H9 (cell line): ENCODE data around the gene ADAM30. TPM values are rescaled to one million over a fixed set of nuclear protein-coding genes. Genes with fewer than 3 reads are reported as not detected.

Experiments used
- DNase-seq: peaks from one replicate; pipeline ENCODE4 v3.0.0-alpha.2; 2017
- H2AFZ ChIP-seq: one replicate; pipeline ENCODE4 v1.6.1; 2013; ENCODE audit warnings: mild to moderate bottlenecking, low read length, control low read depth, moderate library complexity
- H2AK5ac ChIP-seq: 2 replicates; pipeline ENCODE4 v1.6.1; 2013; ENCODE audit warnings: low read length, control low read depth, mixed read lengths; ENCODE audit not compliant: insufficient read length
- H2BK120ac ChIP-seq: one replicate; pipeline ENCODE4 v1.6.1; 2013; ENCODE audit warnings: low read depth, mild to moderate bottlenecking, low read length, control low read depth, inconsistent platforms; ENCODE audit not compliant: poor library complexity, severe bottlenecking
- H2BK12ac ChIP-seq: 2 replicates; pipeline ENCODE4 v1.6.1; 2013; ENCODE audit warnings: low read length, control low read depth, mixed read lengths, low read depth; ENCODE audit not compliant: insufficient read length
- H2BK15ac ChIP-seq: 2 replicates; pipeline ENCODE4 v1.6.1; 2013; ENCODE audit warnings: low read depth, low read length, control low read depth
- H2BK20ac ChIP-seq: one replicate; pipeline ENCODE4 v1.6.1; 2013; ENCODE audit warnings: low read depth, mild to moderate bottlenecking, low read length, control low read depth, inconsistent platforms; ENCODE audit not compliant: poor library complexity, severe bottlenecking
- H2BK5ac ChIP-seq: 2 replicates; pipeline ENCODE4 v1.6.1; 2013; ENCODE audit warnings: low read length, control low read depth, mixed read lengths; ENCODE audit not compliant: insufficient read length
- H3K14ac ChIP-seq: 2 replicates; pipeline ENCODE4 v1.6.1; 2013; ENCODE audit warnings: low read length, control low read depth; ENCODE audit not compliant: insufficient read depth
- H3K18ac ChIP-seq: 2 replicates; pipeline ENCODE4 v1.6.1; 2013; ENCODE audit warnings: low read depth, mild to moderate bottlenecking, mixed read lengths, low read length, control low read depth; ENCODE audit not compliant: insufficient read length
- H3K23ac ChIP-seq: 2 replicates; pipeline ENCODE4 v1.6.1; 2013; ENCODE audit warnings: low read length, control low read depth, mixed read lengths, low read depth; ENCODE audit not compliant: insufficient read length
- H3K23me2 ChIP-seq: 2 replicates; pipeline ENCODE4 v1.6.1; 2013; ENCODE audit warnings: low read depth, mild to moderate bottlenecking, mixed read lengths, low read length, control low read depth; ENCODE audit not compliant: insufficient read length, poor library complexity, severe bottlenecking
- H3K27ac ChIP-seq: 2 replicates; pipeline ENCODE4 v1.5.1; 2013; ENCODE audit warnings: low read length, control low read depth, mixed read lengths, low read depth; ENCODE audit not compliant: insufficient read length
- H3K27me3 ChIP-seq: 2 replicates; pipeline ENCODE4 v1.6.1; 2013; ENCODE audit warnings: low read length, control low read depth, inconsistent platforms; ENCODE audit not compliant: insufficient read depth
- H3K4ac ChIP-seq: 2 replicates; pipeline ENCODE4 v1.6.1; 2013; ENCODE audit warnings: low read depth, mild to moderate bottlenecking, control low read depth, inconsistent platforms, low read length, moderate library complexity
- H3K4me1 ChIP-seq: 2 replicates; pipeline ENCODE4 v1.6.1; 2013; ENCODE audit warnings: low read length, control low read depth, inconsistent platforms; ENCODE audit not compliant: insufficient read depth
- H3K4me2 ChIP-seq: 2 replicates; pipeline ENCODE4 v1.6.1; 2013; ENCODE audit warnings: low read length, control low read depth, mixed read lengths; ENCODE audit not compliant: insufficient read length, insufficient read depth
- H3K56ac ChIP-seq: 2 replicates; pipeline ENCODE4 v1.6.1; 2013; ENCODE audit warnings: low read depth, mild to moderate bottlenecking, mixed read lengths, low read length, control low read depth; ENCODE audit not compliant: insufficient read length
- H3K79me1 ChIP-seq: 2 replicates; pipeline ENCODE4 v1.6.1; 2013; ENCODE audit warnings: low read depth, mild to moderate bottlenecking, moderate library complexity, low read length, control low read depth, inconsistent platforms; ENCODE audit not compliant: insufficient read depth, poor library complexity, severe bottlenecking
- H3K79me2 ChIP-seq: 2 replicates; pipeline ENCODE4 v1.6.1; 2013; ENCODE audit warnings: low read length, control low read depth, inconsistent platforms; ENCODE audit not compliant: insufficient read depth
- H3K9ac ChIP-seq: 2 replicates; pipeline ENCODE4 v1.6.1; 2013; ENCODE audit warnings: low read length, control low read depth, mixed read lengths; ENCODE audit not compliant: insufficient read length; ENCODE audit errors: extremely low read depth
- H3K9me3 ChIP-seq: one replicate; pipeline ENCODE4 v1.6.1; 2013; ENCODE audit warnings: low read depth, low read length, inconsistent platforms; ENCODE audit not compliant: control insufficient read depth
- H3T11ph ChIP-seq: one replicate; pipeline ENCODE4 v1.6.1; 2013; ENCODE audit warnings: mild to moderate bottlenecking, low read length, control low read depth, inconsistent platforms
- H4K20me1 ChIP-seq: one replicate; pipeline ENCODE4 v1.6.1; 2013; ENCODE audit not compliant: control insufficient read depth, insufficient read length, insufficient read depth
- H4K5ac ChIP-seq: 2 replicates; pipeline ENCODE4 v1.6.1; 2013; ENCODE audit warnings: low read depth, mild to moderate bottlenecking, mixed read lengths, low read length, control low read depth; ENCODE audit not compliant: insufficient read length
- H4K8ac ChIP-seq: replicated peaks from 2 replicates; pipeline ENCODE4 v1.6.1; 2013; ENCODE audit warnings: low read length, control low read depth, mixed read lengths, low read depth; ENCODE audit not compliant: insufficient read length
- H4K91ac ChIP-seq: 2 replicates; pipeline ENCODE4 v1.6.1; 2013; ENCODE audit warnings: low read depth, mild to moderate bottlenecking, moderate library complexity, mixed read lengths, low read length, control low read depth; ENCODE audit not compliant: insufficient read length
- H3K27ac Mint-ChIP-seq, 3 experiments: 2 replicates in 2 of 3; 3 replicates in 1 of 3; pipeline ENCODE4 v1.8.0; 2020 to 2021; ENCODE audit warnings: mixed read lengths in 3 of 3, mild to moderate bottlenecking in 1 of 3, moderate library complexity in 1 of 3
- H3K27me3 Mint-ChIP-seq: 2 replicates; pipeline ENCODE4 v1.8.0; 2021; ENCODE audit warnings: low read depth, mild to moderate bottlenecking, moderate library complexity, mixed read lengths
- H3K36me3 Mint-ChIP-seq, 3 experiments: 2 replicates in 2 of 3; 3 replicates in 1 of 3; pipeline ENCODE4 v1.8.0; 2020 to 2021; ENCODE audit warnings: low read depth in 3 of 3, mixed read lengths in 3 of 3; ENCODE audit not compliant: insufficient read depth in 1 of 3
- H3K4me1 Mint-ChIP-seq, 2 experiments: 2 replicates each; pipeline ENCODE4 v1.8.0; 2020; ENCODE audit warnings: mixed read lengths in 2 of 2
- H3K4me3 Mint-ChIP-seq, 2 experiments: 2 replicates in 1 of 2; 3 replicates in 1 of 2; pipeline ENCODE4 v1.8.0; 2020 to 2021; ENCODE audit warnings: mild to moderate bottlenecking in 2 of 2, mixed read lengths in 2 of 2, moderate library complexity in 1 of 2
- H3K9me3 Mint-ChIP-seq, 2 experiments: 2 replicates in 1 of 2; 3 replicates in 1 of 2; pipeline ENCODE4 v1.8.0; 2020; ENCODE audit warnings: mild to moderate bottlenecking in 2 of 2, mixed read lengths in 2 of 2, moderate library complexity in 1 of 2
- CTCF ChIP-seq: fragments of 200-600 bp; sonication (generic); conservative IDR thresholded peaks from 3 replicates; pipeline ENCODE4 v1.8.0; 2021; ENCODE audit warnings: antibody characterized with exemption, mild to moderate bottlenecking
- WGBS: extraction: QIAGEN DNeasy Blood & Tissue Kit; methylation state at CpG from one replicate; pipeline ENCODE4 v1.1.7; 2013; ENCODE audit warnings: missing lambda C conversion rate, low lambda C conversion rate, mixed read lengths; ENCODE audit not compliant: insufficient read length; ENCODE audit errors: extremely low coverage; 5-methylcytosine and 5-hydroxymethylcytosine counted together
- total RNA-seq: library from RNA; stranded (reverse); gene quantifications from 2 replicates; pipeline ENCODE4 v1.2.1, GENCODE V29; 2021

The ADAM30 gene
- total RNA-seq, 1 experiment from 2014 or later, result not detected

GRCh38 chr1:119869995-119870394 lies 26.3 kb downstream of the ADAM30 start:
- Histone ChIP-seq H4K91ac (no peak overlapping the region), H4K20me1 (no peaks in the 10 kb centered on the region), H3K27ac (no peak overlapping the region), H2BK5ac (no peak overlapping the region), H2AK5ac (no peak overlapping the region), H3T11ph (no peak overlapping the region), H2BK120ac (no peak overlapping the region), H3K14ac (no peak overlapping the region), H3K4me1 (no peaks in the 10 kb centered on the region), H2BK15ac (no peak overlapping the region), H3K4ac (no peak overlapping the region), H3K79me1 (no peaks in the 10 kb centered on the region), H2BK12ac (no peak overlapping the region), H4K8ac (no peak overlapping the region), H3K79me2 (no peaks in the 10 kb centered on the region), H2AFZ (no peak overlapping the region), H3K4me2 (no peak overlapping the region), H4K5ac (no peak overlapping the region), H3K18ac (no peak overlapping the region), H3K23me2 (no peaks in the 10 kb centered on the region), H3K56ac (no peak overlapping the region), H3K9me3 (no peaks in the 10 kb centered on the region), H2BK20ac (no peak overlapping the region), H3K27me3 (no peaks in the 10 kb centered on the region), H3K23ac (no peak overlapping the region), H3K9ac (no peak overlapping the region)
- DNase-seq, result no peak
- Mint-ChIP-seq H3K4me3 (no peak overlapping the region), H3K27me3 (peaks cover 2% of the 10 kb centered on the region), H3K27ac (no peak overlapping the region), H3K9me3 (no peaks in the 10 kb centered on the region), H3K36me3 (no peaks in the 10 kb centered on the region), H3K4me1 (peaks cover 4% of the 10 kb centered on the region in 2 experiments; a peak in 3 of 4 replicates)
- no CpG with 5 or more reads among the region's 1 CpG for WGBS
- no peak for TF ChIP-seq CTCF
